Caco-2 (cell line): Measurements from ENCODE around the gene FOXD3. TPM values are rescaled to one million over a fixed set of nuclear protein-coding genes. Genes with fewer than 3 reads are reported as not detected.

Source experiments
- BruUV-seq: library from RNA; stranded (reverse); fragments of 400-500 nt; replicated peaks from 2 replicates; lab custom pipeline; 2021; lab: Mats Ljungman, UMichigan
- CTCF ChIA-PET: fragments of 300-600 bp; sonication (Branson Sonifier 250); formaldehyde crosslinking; loops from one replicate; lab custom pipeline; 2022; ENCODE audit warnings: antibody characterized with exemption; lab: Charles Lee
- POLR2A ChIA-PET: fragments of 300-600 bp; sonication (Branson Sonifier 250); formaldehyde crosslinking; loops from one replicate; lab custom pipeline; 2022; ENCODE audit warnings: antibody characterized with exemption; lab: Charles Lee
- DNase-seq, 2 experiments: peaks; one replicate each; pipeline versions ENCODE4 v3.0.0 to v3.0.0-alpha.2; 2020 to 2022
- H3K27me3 ChIP-seq: replicated peaks from 2 replicates; pipeline ENCODE4 v1.6.0; 2011; ENCODE audit warnings: low read length; ENCODE audit not compliant: control insufficient read depth, insufficient read depth
- H3K36me3 ChIP-seq: 2 replicates; pipeline ENCODE4 v1.5.1; 2011; ENCODE audit warnings: low read length; ENCODE audit not compliant: control insufficient read depth, insufficient read depth
- H3K4me1 ChIP-seq: fragments of 250-450 bp; sonication (Bioruptor Pico); 2 replicates; pipeline ENCODE4 v1.5.1; 2020; ENCODE audit warnings: mild to moderate bottlenecking
- H3K4me3 ChIP-seq: 2 replicates; pipeline ENCODE4 v1.5.1; 2011; ENCODE audit warnings: low read depth, mild to moderate bottlenecking, control low read depth, low read length
- H3K9me3 ChIP-seq: fragments of 250-450 bp; sonication (Bioruptor Pico); 2 replicates; pipeline ENCODE4 v1.5.1; 2020; ENCODE audit warnings: mild to moderate bottlenecking, moderate library complexity
- H3K27ac Mint-ChIP-seq: one replicate; pipeline ENCODE4 v1.8.0; 2022; ENCODE audit warnings: mixed read lengths; ENCODE audit not compliant: unreplicated experiment
- H3K27me3 Mint-ChIP-seq: one replicate; pipeline ENCODE4 v1.8.0; 2022; ENCODE audit warnings: mixed read lengths; ENCODE audit not compliant: insufficient read depth, unreplicated experiment
- H3K36me3 Mint-ChIP-seq: one replicate; pipeline ENCODE4 v1.8.0; 2022; ENCODE audit warnings: mild to moderate bottlenecking, mixed read lengths; ENCODE audit not compliant: insufficient read depth, unreplicated experiment
- H3K4me1 Mint-ChIP-seq: one replicate; pipeline ENCODE4 v1.8.0; 2022; ENCODE audit warnings: low read depth, mixed read lengths; ENCODE audit not compliant: unreplicated experiment
- H3K4me3 Mint-ChIP-seq: one replicate; pipeline ENCODE4 v1.8.0; 2022; ENCODE audit warnings: mild to moderate bottlenecking, moderate library complexity, mixed read lengths; ENCODE audit not compliant: unreplicated experiment
- H3K9me3 Mint-ChIP-seq: one replicate; pipeline ENCODE4 v1.8.0; 2022; ENCODE audit warnings: mixed read lengths; ENCODE audit not compliant: unreplicated experiment
- intact Hi-C: fragments of 100-400 bp; cut with micrococcal nuclease; formaldehyde crosslinking; loops from one replicate; pipeline ENCODE4 v1.10.0; 2022; ENCODE audit not compliant: unreplicated experiment
- total RNA-seq: library from RNA; stranded (reverse); gene quantifications from 2 replicates; pipeline ENCODE4 v1.2.3, GENCODE V29; 2022
- TF ChIP-seq, protein P1 (sequence below), 2 experiments: fragments of 200-600 bp in 1 of 2; IDR thresholded peaks; 1 replicate in 1 of 2; 2 replicates in 1 of 2; pipeline versions ENCODE4 v1.5.1 to v1.8.0; 2011 to 2022; ENCODE audit warnings: antibody characterized with exemption in 1 of 2, control low read depth in 1 of 2, inconsistent platforms in 1 of 2, low read depth in 1 of 2, low read length in 1 of 2, mild to moderate bottlenecking in 1 of 2, moderate library complexity in 1 of 2; ENCODE audit not compliant: insufficient read depth in 1 of 2, severe bottlenecking in 1 of 2, unreplicated experiment in 1 of 2

FOXD3 gene
- total RNA-seq, 1 experiment from 2014 or later, result not detected

DNA sequence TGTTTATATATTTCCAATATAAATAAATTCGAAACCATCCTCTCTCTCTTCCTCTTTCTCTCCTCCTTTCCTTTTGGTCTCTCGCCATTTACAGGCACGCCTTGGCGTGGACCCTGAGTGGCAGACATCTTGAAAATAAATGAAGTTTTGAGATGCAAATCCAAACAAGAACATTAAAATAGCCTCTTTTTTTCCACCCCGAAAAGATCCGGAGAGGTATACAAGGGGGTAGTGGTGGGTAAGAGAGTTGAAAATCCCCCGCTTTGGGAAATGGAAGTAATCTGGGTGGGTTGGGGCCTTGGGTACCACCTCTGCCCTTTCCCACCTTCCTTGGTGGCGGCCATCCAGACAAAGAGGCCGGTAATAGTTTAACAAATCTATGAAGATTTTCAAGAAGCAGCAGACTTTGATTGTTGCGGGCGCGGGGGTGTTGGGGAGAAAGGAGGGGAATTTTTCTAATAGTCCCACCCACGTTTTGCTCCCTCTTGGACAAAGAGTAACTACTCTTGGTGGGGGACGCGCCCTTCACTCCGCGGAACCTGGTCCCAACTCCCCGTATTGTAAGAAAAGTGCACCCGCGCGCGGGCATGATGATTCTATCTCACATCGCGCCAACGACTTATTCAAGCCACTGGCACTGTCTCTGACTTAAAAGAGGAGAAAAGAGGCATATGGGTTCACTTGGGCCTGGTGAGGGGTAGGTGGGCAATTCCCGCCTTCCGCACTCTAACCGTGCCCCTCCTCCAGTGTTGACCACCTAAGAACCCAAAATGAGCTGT lies 4.0 kb upstream of the FOXD3 start:
- intact Hi-C loops, result loop anchor here (5.0 kb wide), 1 partner anchor 929 kb away; no protein-coding TSS in a partner anchor
- H3K9me3 Mint-ChIP-seq, result no peaks in the 10 kb centered on the region
- Histone ChIP-seq H3K27me3 (no peaks in the 10 kb centered on the region), H3K4me3 (no peak overlapping the region), H3K36me3 (no peaks in the 10 kb centered on the region), H3K9me3 (no peaks in the 10 kb centered on the region), H3K4me1 (0 out of 2 replicates have a peak, but pooled peaks cover 3% of the 10 kb centered on the region)
- CTCF ChIA-PET, result no interaction called here
- peaks cover 26% of the 10 kb centered on the region for H3K27me3 Mint-ChIP-seq
- POLR2A ChIA-PET, result no interaction called here
- DNase-seq, result no peak
- no peaks in the 10 kb centered on the region for H3K4me1 Mint-ChIP-seq
- BruUV-seq, result no TSS peak
- no peak overlapping the region for H3K27ac Mint-ChIP-seq
- no peaks in the 10 kb centered on the region for H3K36me3 Mint-ChIP-seq
- H3K4me3 Mint-ChIP-seq, result peak overlapping the region; percentile 62
- TF ChIP-seq, protein P1, sequence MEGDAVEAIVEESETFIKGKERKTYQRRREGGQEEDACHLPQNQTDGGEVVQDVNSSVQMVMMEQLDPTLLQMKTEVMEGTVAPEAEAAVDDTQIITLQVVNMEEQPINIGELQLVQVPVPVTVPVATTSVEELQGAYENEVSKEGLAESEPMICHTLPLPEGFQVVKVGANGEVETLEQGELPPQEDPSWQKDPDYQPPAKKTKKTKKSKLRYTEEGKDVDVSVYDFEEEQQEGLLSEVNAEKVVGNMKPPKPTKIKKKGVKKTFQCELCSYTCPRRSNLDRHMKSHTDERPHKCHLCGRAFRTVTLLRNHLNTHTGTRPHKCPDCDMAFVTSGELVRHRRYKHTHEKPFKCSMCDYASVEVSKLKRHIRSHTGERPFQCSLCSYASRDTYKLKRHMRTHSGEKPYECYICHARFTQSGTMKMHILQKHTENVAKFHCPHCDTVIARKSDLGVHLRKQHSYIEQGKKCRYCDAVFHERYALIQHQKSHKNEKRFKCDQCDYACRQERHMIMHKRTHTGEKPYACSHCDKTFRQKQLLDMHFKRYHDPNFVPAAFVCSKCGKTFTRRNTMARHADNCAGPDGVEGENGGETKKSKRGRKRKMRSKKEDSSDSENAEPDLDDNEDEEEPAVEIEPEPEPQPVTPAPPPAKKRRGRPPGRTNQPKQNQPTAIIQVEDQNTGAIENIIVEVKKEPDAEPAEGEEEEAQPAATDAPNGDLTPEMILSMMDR (IDR thresholded peaks at IDR 0.05; ENCODE audit: insufficient read depth in 1 of 2, low read depth in 1 of 2, low read length in 1 of 2, severe bottlenecking in 1 of 2, unreplicated experiment in 1 of 2), result no peak

DNA sequence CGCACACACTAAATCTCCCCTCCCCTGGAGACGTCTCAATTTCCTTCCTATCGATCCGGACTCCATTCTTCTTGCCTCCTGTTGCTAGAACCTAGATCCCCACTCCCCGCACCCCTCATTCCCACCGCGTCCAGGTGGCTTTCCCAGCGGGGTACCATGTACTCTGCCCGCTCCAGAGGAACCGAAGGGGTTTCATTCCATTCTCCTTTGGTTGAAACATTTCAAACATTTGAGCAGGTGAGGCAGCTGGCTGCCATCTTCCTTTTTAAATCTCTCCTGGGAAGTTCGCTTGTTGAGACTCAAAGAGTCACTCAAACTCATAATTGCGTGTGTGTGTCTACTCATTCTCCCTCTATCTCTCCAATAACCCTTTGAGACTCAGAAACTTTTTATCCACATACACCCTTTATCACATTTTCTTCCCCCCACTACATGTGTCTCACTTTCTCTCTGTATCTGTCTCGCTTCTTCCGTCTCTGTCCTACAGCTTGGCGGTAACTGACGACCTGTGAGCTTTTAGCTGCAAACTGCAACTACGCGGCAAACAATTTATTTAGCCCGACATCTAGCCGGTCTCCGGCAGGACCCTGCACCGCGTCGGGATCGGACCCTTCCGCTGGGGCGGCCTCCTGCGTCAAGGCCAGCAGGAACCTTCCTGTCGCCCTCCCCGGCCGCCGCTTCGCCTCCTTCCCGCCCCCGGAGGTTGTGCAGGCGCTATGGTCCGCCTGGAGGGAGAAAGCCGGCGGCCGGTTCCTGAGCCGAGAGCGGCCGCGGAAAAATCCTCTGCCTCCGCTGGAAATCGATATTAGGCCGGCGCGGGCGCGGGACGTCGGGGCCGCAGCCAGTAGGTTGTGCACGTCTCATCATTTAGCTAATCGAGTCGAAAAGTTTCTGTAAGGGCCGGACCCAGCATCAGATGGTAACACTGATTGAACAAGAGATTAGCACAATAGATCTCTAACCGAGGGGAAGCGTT lies 3.0 kb upstream of the FOXD3 start:
- H3K27ac Mint-ChIP-seq, result no peak overlapping the region
- TF ChIP-seq, protein P1 (IDR thresholded peaks at IDR 0.05; ENCODE audit: insufficient read depth in 1 of 2, low read depth in 1 of 2, low read length in 1 of 2, severe bottlenecking in 1 of 2, unreplicated experiment in 1 of 2), result no peak
- ChIA-PET POLR2A (no interaction called here), CTCF (no interaction called here)
- Histone ChIP-seq H3K27me3 (no peaks in the 10 kb centered on the region), H3K36me3 (no peaks in the 10 kb centered on the region), H3K4me3 (no peak overlapping the region), H3K9me3 (no peaks in the 10 kb centered on the region), H3K4me1 (0 out of 2 replicates have a peak, but pooled peaks cover 3% of the 10 kb centered on the region)
- H3K4me1 Mint-ChIP-seq, result no peaks in the 10 kb centered on the region
- H3K27me3 Mint-ChIP-seq, result peaks cover 20% of the 10 kb centered on the region
- H3K4me3 Mint-ChIP-seq, result peak overlapping the region; percentile 36
- no peaks in the 10 kb centered on the region for H3K9me3 Mint-ChIP-seq
- H3K36me3 Mint-ChIP-seq, result no peaks in the 10 kb centered on the region
- BruUV-seq, result no TSS peak
- no peak for DNase-seq
- intact Hi-C loops, result loop anchor here (5.0 to 10.0 kb wide), 2 partner anchors 215 to 928 kb away; no protein-coding TSS in a partner anchor
